Activated naive CD4-positive, alpha-beta T cell treated with anti-CD3 and anti-CD28 coated beads, Interleukin-2, amount 50 U/mL, for 72 hours (primary cell): ENCODE data around the gene NFX1. TPM values are rescaled to one million over a fixed set of nuclear protein-coding genes. Genes with fewer than 3 reads are reported as not detected.
"Not testable (repeated sequence)": the region's sequence is repeated elsewhere in the genome, so short reads cannot be mapped to it uniquely, and the experiment has no call there.

Experiments
- ATAC-seq, 2 donors: fragments of 150-1000 bp; cut with Tn5 transposase; 2 replicates each; pipeline ENCODE4 v1.10.0; 2021; ENCODE audit warnings: mild to moderate bottlenecking in 2 of 2, moderate library complexity in 2 of 2
- DNase-seq, 2 donors: peaks; one replicate each; pipeline ENCODE4 v3.0.0; 2021 to 2022; ENCODE audit warnings: low spot score in 2 of 2
- H3K27ac Mint-ChIP-seq, 2 donors: one replicate each; pipeline ENCODE4 v1.8.0; 2022; ENCODE audit warnings: mild to moderate bottlenecking in 2 of 2, mixed read lengths in 2 of 2
- H3K36me3 Mint-ChIP-seq, 2 donors: one replicate each; pipeline ENCODE4 v1.8.0; 2022; ENCODE audit warnings: mixed read lengths in 2 of 2
- H3K9me3 Mint-ChIP-seq, 2 donors: one replicate each; pipeline ENCODE4 v1.8.0; 2022; ENCODE audit warnings: mixed read lengths in 2 of 2
- total RNA-seq, 2 donors: library from RNA; stranded (reverse); gene quantifications; one replicate each; pipeline ENCODE4 v1.2.3, GENCODE V29; 2022

Gene NFX1
- total RNA-seq, 2 donors from 2014 or later = 38.4 to 43.7 TPM

GRCh38 chr9:33320230-33320567, 29.9 kb downstream of the NFX1 start:
- Mint-ChIP-seq H3K36me3 (peaks cover 34 to 63% of the 10 kb centered on the region in 2 donors), H3K27ac (peak overlapping the region; percentile 87 to 96), H3K9me3 (no peaks in the 10 kb centered on the region)
- no peak for DNase-seq
- ATAC-seq = no peak

- peaks cover 30 to 62% of the 10 kb centered on the region in 2 donors for H3K36me3 Mint-ChIP-seq
- no peak for DNase-seq
- H3K9me3 Mint-ChIP-seq = no peaks in the 10 kb centered on the region
- peak overlapping the region; percentile 87 to 96 for H3K27ac Mint-ChIP-seq
- peak; percentile 84 to 91 for ATAC-seq
These were observed 30.4 kb downstream of the NFX1 start for GRCh38 chr9:33320568-33321261.

- DNase-seq (no peak), ATAC-seq (no peak)
- Mint-ChIP-seq H3K27ac (no peak overlapping the region), H3K9me3 (no peaks in the 10 kb centered on the region), H3K36me3 (peaks cover 0 to 46% of the 10 kb centered on the region in 2 donors)
These were observed 38.8 kb downstream of the NFX1 start for GRCh38 chr9:33329117-33329563.

- Mint-ChIP-seq H3K9me3 (no peaks in the 10 kb centered on the region), H3K27ac (no peak overlapping the region), H3K36me3 (peaks cover 0 to 48% of the 10 kb centered on the region in 2 donors)
- no peak for DNase-seq
- no peak for ATAC-seq
These were observed 39.7 kb downstream of the NFX1 start for GRCh38 chr9:33329979-33330378.

- ATAC-seq = no peak
- no peak for DNase-seq
- no peaks in the 10 kb centered on the region for H3K9me3 Mint-ChIP-seq
- H3K36me3 Mint-ChIP-seq = peaks cover 0 to 49% of the 10 kb centered on the region in 2 donors
- no peak overlapping the region for H3K27ac Mint-ChIP-seq
These were observed 41.1 kb downstream of the NFX1 start for GRCh38 chr9:33331377-33331891.

- Mint-ChIP-seq H3K36me3 (peaks cover 0 to 50% of the 10 kb centered on the region in 2 donors), H3K9me3 (no peaks in the 10 kb centered on the region), H3K27ac (no peak overlapping the region)
- DNase-seq = no peak
- no peak for ATAC-seq
These were observed 41.7 kb downstream of the NFX1 start for GRCh38 chr9:33332011-33332410.

- not testable (repeated sequence) for H3K27ac Mint-ChIP-seq, H3K9me3 Mint-ChIP-seq, DNase-seq, ATAC-seq
- peaks cover 0 to 53% of the 10 kb centered on the region in 2 donors for H3K36me3 Mint-ChIP-seq
These were observed 42.6 kb downstream of the NFX1 start for GRCh38 chr9:33332956-33333355.

- ATAC-seq (no peak), DNase-seq (no peak)
- H3K36me3 Mint-ChIP-seq = peaks cover 28 to 45% of the 10 kb centered on the region in 2 donors
- peak overlapping the region in 1 of 2 donors; percentile 17 for H3K27ac Mint-ChIP-seq
- H3K9me3 Mint-ChIP-seq = peaks cover 10 to 20% of the 10 kb centered on the region in 2 donors
These were observed 49.9 kb downstream of the NFX1 start for GRCh38 chr9:33340186-33340585.

- H3K27ac Mint-ChIP-seq = peak overlapping the region; percentile 17 to 81
- H3K36me3 Mint-ChIP-seq = peaks cover 31 to 47% of the 10 kb centered on the region in 2 donors
- peaks cover 10 to 20% of the 10 kb centered on the region in 2 donors for H3K9me3 Mint-ChIP-seq
- DNase-seq = no peak
- no peak for ATAC-seq
These were observed 50.9 kb downstream of the NFX1 start for GRCh38 chr9:33341182-33341581.

- DNase-seq (no peak), ATAC-seq (no peak)
- peaks cover 8 to 17% of the 10 kb centered on the region in 2 donors for H3K9me3 Mint-ChIP-seq
- H3K27ac Mint-ChIP-seq = no peak overlapping the region
- peaks cover 26 to 58% of the 10 kb centered on the region in 2 donors for H3K36me3 Mint-ChIP-seq
These were observed 53.8 kb downstream of the NFX1 start for GRCh38 chr9:33344145-33344544.

- peaks cover 7 to 41% of the 10 kb centered on the region in 2 donors for H3K36me3 Mint-ChIP-seq
- ATAC-seq (no peak), DNase-seq (no peak)
- peak overlapping the region; percentile 35 to 80 for H3K27ac Mint-ChIP-seq
- H3K9me3 Mint-ChIP-seq = no peaks in the 10 kb centered on the region
These were observed 56.2 kb downstream of the NFX1 start for GRCh38 chr9:33346564-33346963.

GRCh38 chr9:33348998-33349397, 58.7 kb downstream of the NFX1 start:
- no peak for ATAC-seq
- Mint-ChIP-seq H3K9me3 (no peaks in the 10 kb centered on the region), H3K36me3 (peaks cover 7 to 40% of the 10 kb centered on the region in 2 donors), H3K27ac (peak overlapping the region in 1 of 2 donors; percentile 40)
- no peak for DNase-seq

- peaks cover 13 to 38% of the 10 kb centered on the region in 2 donors for H3K36me3 Mint-ChIP-seq
- H3K9me3 Mint-ChIP-seq = no peaks in the 10 kb centered on the region
- no peak for DNase-seq
- ATAC-seq = no peak
- peak overlapping the region in 1 of 2 donors; percentile 93 for H3K27ac Mint-ChIP-seq
These were observed 59.4 kb downstream of the NFX1 start for GRCh38 chr9:33349743-33350142.

GRCh38 chr9:33350310-33350709, 60.0 kb downstream of the NFX1 start:
- peaks cover 16 to 44% of the 10 kb centered on the region in 2 donors for H3K36me3 Mint-ChIP-seq
- DNase-seq (no peak), ATAC-seq (peak; percentile 43 to 69)
- H3K27ac Mint-ChIP-seq = peak overlapping the region in 1 of 2 donors; percentile 93
- no peaks in the 10 kb centered on the region for H3K9me3 Mint-ChIP-seq

- DNase-seq (no peak), ATAC-seq (peak in 1 of 2 donors; percentile 32)
- Mint-ChIP-seq H3K36me3 (peaks cover 9 to 49% of the 10 kb centered on the region in 2 donors), H3K9me3 (no peaks in the 10 kb centered on the region), H3K27ac (peak overlapping the region in 1 of 2 donors; percentile 70)
These were observed 61.2 kb downstream of the NFX1 start for GRCh38 chr9:33351547-33351946.

- ATAC-seq (peak; percentile 33 to 56), DNase-seq (no peak)
- no peaks in the 10 kb centered on the region for H3K9me3 Mint-ChIP-seq
- H3K27ac Mint-ChIP-seq = peak overlapping the region; percentile 71 to 78
- H3K36me3 Mint-ChIP-seq = peaks cover 9 to 19% of the 10 kb centered on the region in 2 donors
These were observed 64.4 kb downstream of the NFX1 start for GRCh38 chr9:33354651-33355211.

- Mint-ChIP-seq H3K27ac (no peak overlapping the region), H3K9me3 (no peaks in the 10 kb centered on the region), H3K36me3 (peaks cover 9 to 19% of the 10 kb centered on the region in 2 donors)
- ATAC-seq (no peak), DNase-seq (no peak)
These were observed 65.6 kb downstream of the NFX1 start for GRCh38 chr9:33355933-33356332.
